Measurements from ENCODE around the gene S100A13.

- TF ChIP-seq CTCF (IDR thresholded peaks at IDR 0.05) (no peak), POLR2A (IDR thresholded peaks at IDR 0.05) (no peak)
These were observed 2.2 kb downstream of the S100A13 start for GRCh38 chr1:153624965-153625611.
